ENCODE results near the gene SLC6A12. TPM values are rescaled to one million over a fixed set of nuclear protein-coding genes. Genes with fewer than 3 reads are reported as not detected.

Gene SLC6A12
- total RNA-seq, 1 experiment from 2014 or later = 0.17 TPM

GRCh38 chr12:241266-241665 is 27.3 kb upstream of the SLC6A12 start:
- H3K4me1 ChIP-seq (ENCODE audit: insufficient read depth, low read length) = no peaks in the 10 kb centered on the region
- peak; percentile 12 for DNase-seq
- H3K27me3 ChIP-seq (ENCODE audit: insufficient read depth, low read length) = no peaks in the 10 kb centered on the region
- no peak overlapping the region for H3K27ac Mint-ChIP-seq
- H2AFZ ChIP-seq (ENCODE audit: low read length) = no peak overlapping the region
- H3K9me3 Mint-ChIP-seq = peaks cover 12% of the 10 kb centered on the region in 2 experiments
- H3K56ac ChIP-seq (ENCODE audit: insufficient read length, low read depth, low read length) = no peak overlapping the region
- no peak overlapping the region for H3K4me2 ChIP-seq (ENCODE audit: insufficient read depth, insufficient read length, low read length)
- no peak overlapping the region for H3K27ac ChIP-seq (ENCODE audit: insufficient read length, low read depth, low read length)
- no peak overlapping the region for H3K9ac ChIP-seq (ENCODE audit: extremely low read depth, insufficient read length, low read length)
- H3K27me3 Mint-ChIP-seq (ENCODE audit: low read depth) = peaks cover 15% of the 10 kb centered on the region
- no CpG with 5 or more reads among the region's 9 CpGs for WGBS (ENCODE audit: extremely low coverage, insufficient read length, low lambda C conversion rate)
- H4K20me1 ChIP-seq (ENCODE audit: control insufficient read depth, insufficient read depth, insufficient read length) = no peaks in the 10 kb centered on the region
- H4K91ac ChIP-seq (ENCODE audit: insufficient read length, low read depth, low read length) = no peak overlapping the region
- no peak overlapping the region for H2AK5ac ChIP-seq (ENCODE audit: insufficient read length, low read length)
- no peak overlapping the region for H2BK20ac ChIP-seq (ENCODE audit: low read depth, low read length, poor library complexity, severe bottlenecking)
- H3K4me3 Mint-ChIP-seq = no peak overlapping the region
- no peak for TF ChIP-seq CTCF (conservative IDR thresholded peaks at IDR 0.05)
- H3K79me1 ChIP-seq (ENCODE audit: insufficient read depth, low read depth, low read length, poor library complexity, severe bottlenecking) = no peaks in the 10 kb centered on the region
- no peaks in the 10 kb centered on the region for H3K4me1 Mint-ChIP-seq
- H2BK120ac ChIP-seq (ENCODE audit: low read depth, low read length, poor library complexity, severe bottlenecking) = no peak overlapping the region
- no peak overlapping the region for H2BK12ac ChIP-seq (ENCODE audit: insufficient read length, low read depth, low read length)
- peaks cover 7% of the 10 kb centered on the region for H3K9me3 ChIP-seq (ENCODE audit: control insufficient read depth, low read depth, low read length)
- no peak overlapping the region for H3K14ac ChIP-seq (ENCODE audit: insufficient read depth, low read length)
- H4K5ac ChIP-seq (ENCODE audit: insufficient read length, low read depth, low read length) = no peak overlapping the region
- H3T11ph ChIP-seq (ENCODE audit: low read length) = no peak overlapping the region
- peaks cover 0 to 4% (median 3%) of the 10 kb centered on the region in 3 experiments; a peak in 5 of 7 replicates for H3K36me3 Mint-ChIP-seq (ENCODE audit: insufficient read depth in 1 of 3, low read depth in 3 of 3)
- H2BK15ac ChIP-seq (ENCODE audit: low read depth, low read length) = no peak overlapping the region
- no peak overlapping the region for H3K23ac ChIP-seq (ENCODE audit: insufficient read length, low read depth, low read length)
- H3K23me2 ChIP-seq (ENCODE audit: insufficient read length, low read depth, low read length, poor library complexity, severe bottlenecking) = no peaks in the 10 kb centered on the region
- H3K4ac ChIP-seq (ENCODE audit: low read depth, low read length) = no peak overlapping the region
- H3K18ac ChIP-seq (ENCODE audit: insufficient read length, low read depth, low read length) = no peak overlapping the region
- H4K8ac ChIP-seq (replicated peaks; ENCODE audit: insufficient read length, low read depth, low read length) = no peak overlapping the region
- no peak overlapping the region for H2BK5ac ChIP-seq (ENCODE audit: insufficient read length, low read length)
- H3K79me2 ChIP-seq (ENCODE audit: insufficient read depth, low read length) = no peaks in the 10 kb centered on the region
